HUES48 (cell line): ENCODE measurements around the gene APBA2.

Experiments used
- H3K27ac ChIP-seq: one replicate; pipeline ENCODE4 v1.7.0; 2013; ENCODE audit warnings: low read depth, low read length, inconsistent platforms
- H3K27me3 ChIP-seq: 2 replicates; pipeline ENCODE4 v1.6.1; 2013; ENCODE audit warnings: mild to moderate bottlenecking, low read length; ENCODE audit not compliant: control insufficient read depth, insufficient read depth
- H3K36me3 ChIP-seq: 2 replicates; pipeline ENCODE4 v1.6.1; 2013; ENCODE audit warnings: low read length; ENCODE audit not compliant: control insufficient read depth, insufficient read depth
- H3K4me1 ChIP-seq: 2 replicates; pipeline ENCODE4 v1.6.1; 2013; ENCODE audit warnings: mild to moderate bottlenecking, low read length; ENCODE audit not compliant: control insufficient read depth, insufficient read depth
- H3K4me3 ChIP-seq: 2 replicates; pipeline ENCODE4 v1.5.1; 2013; ENCODE audit warnings: mild to moderate bottlenecking, low read depth, low read length
- H3K9ac ChIP-seq: 2 replicates; pipeline ENCODE4 v1.6.1; 2013; ENCODE audit warnings: mild to moderate bottlenecking, low read depth, low read length, moderate library complexity
- H3K9me3 ChIP-seq: 2 replicates; pipeline ENCODE4 v1.6.1; 2013; ENCODE audit warnings: low read length; ENCODE audit not compliant: control insufficient read depth, insufficient read depth

APBA2 gene

GRCh38 chr15:29110176-29110575 lies 224.4 kb downstream of the APBA2 start:
- H3K4me3 ChIP-seq: no peak overlapping the region

GRCh38 chr15:29110733-29111132 lies 225.0 kb downstream of the APBA2 start:
- H3K9ac ChIP-seq: no peak overlapping the region

More at GRCh38 chr15:29110176-29110575, 224.4 kb downstream of the APBA2 start:
- Histone ChIP-seq H3K9me3 (no peaks in the 10 kb centered on the region), H3K27me3 (no peaks in the 10 kb centered on the region), H3K4me1 (peaks cover 6% of the 10 kb centered on the region; the same call in 1 of the 2 replicates), H3K9ac (no peak overlapping the region), H3K36me3 (no peaks in the 10 kb centered on the region), H3K27ac (no peak overlapping the region)

GRCh38 chr15:29111705-29112281 lies 226.0 kb downstream of the APBA2 start:
- no peak overlapping the region for H3K27ac ChIP-seq
- H3K4me1 ChIP-seq: peaks cover 14% of the 10 kb centered on the region; the same call in 1 of the 2 replicates
- no peaks in the 10 kb centered on the region for H3K9me3 ChIP-seq
- H3K27me3 ChIP-seq: no peaks in the 10 kb centered on the region
- H3K36me3 ChIP-seq: no peaks in the 10 kb centered on the region
- no peak overlapping the region for H3K4me3 ChIP-seq
- no peak overlapping the region for H3K9ac ChIP-seq

More at GRCh38 chr15:29110733-29111132, 225.0 kb downstream of the APBA2 start:
- H3K9me3 ChIP-seq: no peaks in the 10 kb centered on the region
- no peaks in the 10 kb centered on the region for H3K27me3 ChIP-seq
- H3K27ac ChIP-seq: no peak overlapping the region
- no peak overlapping the region for H3K4me3 ChIP-seq
- no peaks in the 10 kb centered on the region for H3K36me3 ChIP-seq
- peaks cover 10% of the 10 kb centered on the region; the same call in 1 of the 2 replicates for H3K4me1 ChIP-seq

GRCh38 chr15:29113336-29114220 lies 227.8 kb downstream of the APBA2 start:
- Histone ChIP-seq H3K4me3 (no peak overlapping the region), H3K36me3 (no peaks in the 10 kb centered on the region), H3K27me3 (no peaks in the 10 kb centered on the region), H3K27ac (no peak overlapping the region), H3K9ac (no peak overlapping the region), H3K4me1 (peaks cover 14% of the 10 kb centered on the region; the same call in 1 of the 2 replicates), H3K9me3 (no peaks in the 10 kb centered on the region)

GRCh38 chr15:29114221-29115092 lies 228.7 kb downstream of the APBA2 start:
- no peak overlapping the region for H3K4me3 ChIP-seq
- H3K27me3 ChIP-seq: no peaks in the 10 kb centered on the region
- peaks cover 14% of the 10 kb centered on the region; the same call in 1 of the 2 replicates for H3K4me1 ChIP-seq
- H3K9me3 ChIP-seq: no peaks in the 10 kb centered on the region
- H3K36me3 ChIP-seq: no peaks in the 10 kb centered on the region
- no peak overlapping the region for H3K27ac ChIP-seq
- no peak overlapping the region for H3K9ac ChIP-seq

- no peaks in the 10 kb centered on the region for H3K36me3 ChIP-seq
- no peak overlapping the region for H3K27ac ChIP-seq
- H3K4me1 ChIP-seq: peaks cover 14% of the 10 kb centered on the region; the same call in 1 of the 2 replicates
- no peaks in the 10 kb centered on the region for H3K27me3 ChIP-seq
- H3K4me3 ChIP-seq: peak overlapping the region; percentile 65
- no peaks in the 10 kb centered on the region for H3K9me3 ChIP-seq
- H3K9ac ChIP-seq: no peak overlapping the region
Observed at GRCh38 chr15:29115093-29115991, 229.6 kb downstream of the APBA2 start.

- Histone ChIP-seq H3K9me3 (no peaks in the 10 kb centered on the region), H3K4me1 (peaks cover 14% of the 10 kb centered on the region; the same call in 1 of the 2 replicates), H3K4me3 (no peak overlapping the region)
Observed at GRCh38 chr15:29116970-29117700, 231.4 kb downstream of the APBA2 start.

GRCh38 chr15:29117778-29118177 lies 232.0 kb downstream of the APBA2 start:
- H3K27ac ChIP-seq: no peak overlapping the region
- H3K27me3 ChIP-seq: no peaks in the 10 kb centered on the region
- no peaks in the 10 kb centered on the region for H3K9me3 ChIP-seq
- no peak overlapping the region for H3K4me3 ChIP-seq
- H3K4me1 ChIP-seq: peaks cover 14% of the 10 kb centered on the region; the same call in 1 of the 2 replicates
- no peaks in the 10 kb centered on the region for H3K36me3 ChIP-seq
- no peak overlapping the region for H3K9ac ChIP-seq

More at GRCh38 chr15:29116970-29117700, 231.4 kb downstream of the APBA2 start:
- Histone ChIP-seq H3K27me3 (no peaks in the 10 kb centered on the region), H3K27ac (no peak overlapping the region), H3K36me3 (no peaks in the 10 kb centered on the region), H3K9ac (no peak overlapping the region)

GRCh38 chr15:29119847-29120246 lies 234.1 kb downstream of the APBA2 start:
- Histone ChIP-seq H3K36me3 (no peaks in the 10 kb centered on the region), H3K4me1 (peaks cover 8% of the 10 kb centered on the region; the same call in 1 of the 2 replicates), H3K27me3 (no peaks in the 10 kb centered on the region), H3K27ac (no peak overlapping the region), H3K9ac (no peak overlapping the region), H3K9me3 (no peaks in the 10 kb centered on the region), H3K4me3 (no peak overlapping the region)
